HepG2 (cell line): ENCODE results near the gene ARID3C. TPM values are rescaled to one million over a fixed set of nuclear protein-coding genes. Genes with fewer than 3 reads are reported as not detected.

Experiments
- AGO2 ChIP-seq: fragments of 200-400 bp; formaldehyde crosslinking; optimal IDR thresholded peaks from 2 replicates; pipeline ENCODE3; 2017; ENCODE audit warnings: mild to moderate bottlenecking, low read depth, low read length, moderate library complexity
- CREB1 ChIP-seq, 2 experiments: fragments of 450-650 bp in 1 of 2; IDR thresholded peaks; 2 replicates each; pipeline ENCODE4 v1.6.1; 2016 to 2017; ENCODE audit warnings: control low read depth in 1 of 2, mild to moderate bottlenecking in 1 of 2, missing compliant biosample characterization in 1 of 2, missing genetic modification characterization in 1 of 2
- GATAD1 ChIP-seq: IDR thresholded peaks from 2 replicates; pipeline ENCODE4 v1.6.1; 2016; ENCODE audit warnings: missing genetic modification reagents, missing compliant biosample characterization
- GATAD2A ChIP-seq: IDR thresholded peaks from 2 replicates; pipeline ENCODE4 v1.6.1; 2016
- GPBP1L1 ChIP-seq: sonication (generic); formaldehyde crosslinking; IDR thresholded peaks from 2 replicates; pipeline ENCODE4 v1.5.0; 2020; ENCODE audit warnings: mild to moderate bottlenecking, missing genetic modification reagents
- HMGA1 ChIP-seq: sonication (generic); formaldehyde crosslinking; conservative IDR thresholded peaks from 2 replicates; pipeline ENCODE4 v1.4.0; 2020; ENCODE audit warnings: missing genetic modification reagents
- HNRNPL ChIP-seq: fragments of 200-400 bp; formaldehyde crosslinking; IDR thresholded peaks from 2 replicates; pipeline ENCODE4 v1.6.1; 2017; ENCODE audit warnings: mild to moderate bottlenecking, low read depth, low read length
- HNRNPUL1 ChIP-seq: fragments of 200-400 bp; formaldehyde crosslinking; IDR thresholded peaks from 2 replicates; pipeline ENCODE4 v1.6.1; 2017; ENCODE audit warnings: low read depth, mild to moderate bottlenecking, low read length, moderate library complexity
- MEF2D ChIP-seq: sonication (generic); formaldehyde crosslinking; IDR thresholded peaks from 2 replicates; pipeline ENCODE4 v1.5.1; 2020; ENCODE audit warnings: mild to moderate bottlenecking, missing genetic modification reagents
- MNT ChIP-seq: fragments of 450-650 bp; IDR thresholded peaks from 2 replicates; pipeline ENCODE4 v1.6.1; 2016
- ZBTB10 ChIP-seq: sonication (generic); formaldehyde crosslinking; IDR thresholded peaks from 2 replicates; pipeline ENCODE4 v1.4.0; 2020; ENCODE audit warnings: missing genetic modification reagents, borderline replicate concordance
- ZFYVE20 ChIP-seq: sonication (generic); formaldehyde crosslinking; IDR thresholded peaks from 2 replicates; pipeline ENCODE4 v1.8.0; 2023; ENCODE audit warnings: low read depth, mild to moderate bottlenecking, moderate library complexity, missing genetic modification reagents, borderline replicate concordance
- ZNF468 ChIP-seq: sonication (generic); formaldehyde crosslinking; IDR thresholded peaks from 2 replicates; pipeline ENCODE4 v1.8.0; 2022; ENCODE audit warnings: mild to moderate bottlenecking, moderate library complexity, missing genetic modification reagents
- ZNF615 ChIP-seq: sonication (generic); formaldehyde crosslinking; IDR thresholded peaks from 2 replicates; pipeline ENCODE4 v1.5.0; 2020; ENCODE audit warnings: mild to moderate bottlenecking, missing genetic modification reagents, borderline replicate concordance
- ZUFSP ChIP-seq: sonication (generic); formaldehyde crosslinking; IDR thresholded peaks from 2 replicates; pipeline ENCODE4 v1.9.0; 2021; ENCODE audit warnings: missing genetic modification reagents, mild to moderate bottlenecking, borderline replicate concordance
- polyA plus RNA-seq, 8 experiments: library from polyadenylated mRNA; depleted of rRNA in 3 of 8; stranded (reverse) in 7 of 8; unstranded in 1 of 8; fragments of >200 nt; fragmentation: Illumina TruSeq in 4 of 8; extraction: Trizol in 4 of 8; gene quantifications; 2 replicates each; pipeline versions ENCODE4 v1.2.1 to v1.2.3, GENCODE V29; 2011 to 2016; ENCODE audit warnings: low read depth in 4 of 8, missing spikeins in 1 of 8, mixed read lengths in 1 of 8; ENCODE audit not compliant: insufficient read depth in 1 of 8
- total RNA-seq, 5 experiments: library from RNA; depleted of rRNA; stranded (reverse); fragments of >200 nt; fragmentation: Illumina TruSeq; extraction: Trizol; gene quantifications; 2 replicates each; pipeline ENCODE4 v1.2.3, GENCODE V29; 2016; ENCODE audit warnings: low read depth in 1 of 5

Gene ARID3C
- total and polyA plus RNA-seq, 2 of the 13 experiments (the other 11 are each of a cell fraction or from before 2014, with no cell fraction given) = not detected

- TF ChIP-seq MNT (no peak), ZNF468 (CRISPR knock-in tag) (peak; percentile 75), HMGA1 (CRISPR knock-in tag) (no peak), GPBP1L1 (no peak), ZBTB10 (CRISPR knock-in tag) (peak; percentile 16; the same call in 1 of the 2 replicates), AGO2 (peak; percentile 75), CREB1 (IDR thresholded peaks at IDR 0.05) (0 out of 2 replicates have a peak, but pooled peaks have one; percentile 16), CREB1 (CRISPR knock-in tag; IDR thresholded peaks at IDR 0.05) (no peak), MEF2D (peak; percentile 49), HNRNPL (no peak; the same call in none of the 2 replicates), ZFYVE20 (CRISPR knock-in tag) (peak; percentile 66), GATAD2A (CRISPR knock-in tag) (0 out of 2 replicates have a peak, but pooled peaks have one; percentile 45), HNRNPUL1 (no peak), ZUFSP (CRISPR knock-in tag) (no peak), ZNF615 (CRISPR knock-in tag) (no peak), GATAD1 (CRISPR knock-in tag) (peak; percentile 75)
Measured at GRCh38 chr9:34637356-34638137, 8.7 kb upstream of the ARID3C start, which contains the start of gene SIGMAR1 (continued).
